KOPT-K1 (cell line): ENCODE results near the gene RPS19.
"Not testable (repeated sequence)": the region's sequence is repeated elsewhere in the genome, so short reads cannot be mapped to it uniquely, and the experiment has no call there.

Experiments
- H3K27ac ChIP-seq: fragments of 200-600 bp; sonication (generic); 2 replicates; pipeline ENCODE4 v1.5.1; 2016; ENCODE audit warnings: antibody characterized with exemption, mild to moderate bottlenecking, low read depth, low read length; ENCODE audit not compliant: poor library complexity, severe bottlenecking
- H3K36me3 ChIP-seq: fragments of 200-600 bp; sonication (generic); 2 replicates; pipeline ENCODE4 v1.5.1; 2017; ENCODE audit warnings: antibody characterized with exemption, mild to moderate bottlenecking, low read length, moderate library complexity; ENCODE audit not compliant: insufficient read depth
- H3K9me3 ChIP-seq: fragments of 200-600 bp; sonication (generic); 2 replicates; pipeline ENCODE4 v1.5.1; 2017; ENCODE audit warnings: antibody characterized with exemption, low read length, mild to moderate bottlenecking; ENCODE audit not compliant: insufficient read depth, poor library complexity, severe bottlenecking

Gene RPS19

GRCh38 chr19:41908724-41909464 is 48.8 kb downstream of the RPS19 start:
- Histone ChIP-seq H3K27ac (no peak overlapping the region), H3K9me3 (no peaks in the 10 kb centered on the region), H3K36me3 (peaks cover 52% of the 10 kb centered on the region)

DNA sequence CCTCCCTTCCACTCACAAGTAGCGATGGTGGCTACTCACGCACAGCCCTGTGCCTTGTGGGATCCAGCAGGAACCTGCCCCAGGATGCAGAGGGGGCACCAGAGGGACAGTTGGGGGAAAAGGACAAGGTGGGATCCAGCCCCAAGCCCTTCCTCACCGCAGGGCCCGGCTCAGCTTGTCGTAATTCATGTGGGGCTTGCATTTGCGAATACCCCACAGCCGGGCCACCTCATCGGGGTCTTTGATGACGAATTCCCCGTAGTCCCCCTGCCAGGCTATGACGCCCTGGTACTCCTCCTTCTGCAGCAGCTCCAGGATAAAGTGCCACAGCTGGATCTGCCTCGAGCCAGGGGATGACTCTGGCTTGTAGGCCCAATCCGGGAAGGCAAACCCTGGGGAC is 49.7 kb downstream of the RPS19 start:
- H3K9me3 ChIP-seq: no peaks in the 10 kb centered on the region
- H3K36me3 ChIP-seq: peaks cover 44% of the 10 kb centered on the region
- no peak overlapping the region for H3K27ac ChIP-seq

GRCh38 chr19:41910240-41910991 is 50.4 kb downstream of the RPS19 start:
- Histone ChIP-seq H3K9me3 (no peaks in the 10 kb centered on the region), H3K27ac (no peak overlapping the region), H3K36me3 (peaks cover 37% of the 10 kb centered on the region)

GRCh38 chr19:41910992-41911888 is 51.2 kb downstream of the RPS19 start:
- Histone ChIP-seq H3K9me3 (no peaks in the 10 kb centered on the region), H3K27ac (no peak overlapping the region), H3K36me3 (peaks cover 29% of the 10 kb centered on the region)

DNA sequence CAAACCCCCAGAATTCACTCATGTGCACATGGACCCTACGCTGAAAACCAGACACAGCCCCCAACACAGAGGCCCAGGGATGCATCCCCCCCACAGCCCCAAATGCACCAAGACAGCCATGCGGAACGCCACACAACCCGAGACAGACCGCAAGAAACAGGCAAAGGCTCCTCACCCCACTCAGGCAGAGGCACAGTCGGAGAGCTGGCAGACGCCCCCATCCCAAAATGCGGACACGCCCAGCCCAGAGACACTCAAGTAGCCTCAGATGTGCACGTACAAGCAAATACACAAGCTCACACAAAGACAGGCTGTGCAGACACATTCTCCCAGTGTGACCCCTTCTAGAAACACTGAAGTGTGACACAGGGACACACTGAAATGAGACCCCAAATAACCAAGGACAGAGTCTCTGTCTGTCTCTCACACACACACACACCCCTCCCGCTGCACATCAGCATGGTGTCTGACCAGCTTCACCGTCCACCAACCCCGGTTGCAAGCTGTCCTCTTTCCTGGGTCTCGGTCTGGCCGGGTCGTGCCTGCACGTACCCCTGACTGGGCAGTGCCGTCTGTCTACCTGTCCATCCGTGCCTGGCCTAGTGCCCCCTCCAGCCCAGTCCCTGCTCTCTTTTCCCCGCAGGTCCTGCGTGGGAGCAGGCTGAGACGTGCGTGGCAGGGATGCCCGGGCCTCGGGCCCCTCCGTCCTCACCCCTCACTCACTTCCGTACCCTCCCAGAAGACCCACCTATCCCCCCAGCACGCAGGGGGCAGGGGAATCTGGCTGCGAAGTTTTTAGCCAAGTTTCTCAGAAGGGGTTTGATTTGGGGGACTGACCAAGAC is 52.1 kb downstream of the RPS19 start:
- Histone ChIP-seq H3K27ac (no peak overlapping the region), H3K9me3 (no peaks in the 10 kb centered on the region), H3K36me3 (peaks cover 20% of the 10 kb centered on the region)

GRCh38 chr19:41912899-41913537 is 53.0 kb downstream of the RPS19 start:
- no peaks in the 10 kb centered on the region for H3K9me3 ChIP-seq
- peaks cover 13% of the 10 kb centered on the region; the same call in 1 of the 2 replicates for H3K36me3 ChIP-seq
- H3K27ac ChIP-seq: no peak overlapping the region

GRCh38 chr19:41913538-41914423 is 53.7 kb downstream of the RPS19 start:
- H3K27ac ChIP-seq: no peak overlapping the region

GRCh38 chr19:41914424-41914834 is 54.4 kb downstream of the RPS19 start:
- H3K27ac ChIP-seq, H3K9me3 ChIP-seq, H3K36me3 ChIP-seq: not testable (repeated sequence)

More at GRCh38 chr19:41913538-41914423, 53.7 kb downstream of the RPS19 start:
- H3K36me3 ChIP-seq: peaks cover 5% of the 10 kb centered on the region; the same call in 1 of the 2 replicates
- no peaks in the 10 kb centered on the region for H3K9me3 ChIP-seq

GRCh38 chr19:41915021-41915775 is 55.1 kb downstream of the RPS19 start:
- H3K9me3 ChIP-seq: no peaks in the 10 kb centered on the region
- H3K27ac ChIP-seq: peak overlapping the region; percentile 6
- H3K36me3 ChIP-seq: no peaks in the 10 kb centered on the region

DNA sequence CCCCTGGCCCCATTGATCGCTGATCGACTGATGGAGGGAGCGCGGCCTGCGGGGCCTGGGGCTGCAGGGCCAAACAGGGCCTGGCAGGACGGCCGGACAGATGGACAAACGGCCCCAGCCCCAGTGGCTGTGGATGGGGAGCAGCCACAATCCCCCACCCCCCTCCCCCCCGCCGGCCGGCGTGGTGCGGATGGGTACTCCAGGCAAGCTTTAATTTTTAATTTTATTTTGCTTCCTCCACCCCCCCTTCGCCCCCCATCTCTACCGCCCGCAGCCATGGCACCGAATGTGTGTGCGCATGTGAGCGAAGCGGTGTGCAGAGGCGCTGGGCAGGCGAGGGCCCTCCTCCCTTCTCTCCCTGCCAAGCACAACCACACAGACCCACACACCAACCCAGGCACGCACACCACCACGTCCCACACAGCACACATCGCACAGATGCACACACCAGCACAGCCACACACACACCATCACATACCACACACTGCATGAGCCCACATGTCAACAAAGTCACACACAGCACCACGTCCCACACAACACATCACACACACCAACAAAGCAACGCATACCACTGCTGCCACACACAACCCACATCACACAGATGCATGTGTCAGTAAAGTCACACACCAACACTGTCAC is 55.8 kb downstream of the RPS19 start:
- Histone ChIP-seq H3K27ac (no peak overlapping the region), H3K9me3 (no peaks in the 10 kb centered on the region), H3K36me3 (no peaks in the 10 kb centered on the region)

- H3K27ac ChIP-seq: no peak overlapping the region
- no peaks in the 10 kb centered on the region for H3K9me3 ChIP-seq
- H3K36me3 ChIP-seq: no peaks in the 10 kb centered on the region
Observed at GRCh38 chr19:41917676-41918075, 57.6 kb downstream of the RPS19 start.

DNA sequence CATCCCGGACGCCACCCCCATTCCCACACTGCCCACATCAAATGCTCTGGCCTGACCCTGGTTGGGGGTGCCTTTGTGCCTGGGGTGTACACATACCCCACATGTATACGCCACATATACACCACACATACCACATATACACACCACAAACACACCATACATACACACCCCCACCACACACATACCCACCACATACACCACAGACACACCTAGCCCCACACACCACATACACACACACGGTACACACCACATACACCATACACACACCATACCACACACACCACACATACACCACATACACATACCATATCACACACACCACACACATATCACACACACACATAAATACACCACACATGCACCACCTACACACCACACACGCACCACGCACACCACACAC is 58.0 kb downstream of the RPS19 start:
- no peak overlapping the region for H3K27ac ChIP-seq
- H3K9me3 ChIP-seq: no peaks in the 10 kb centered on the region
- H3K36me3 ChIP-seq: no peaks in the 10 kb centered on the region
